Upper lobe of right lung (tissue), 1 donor: ENCODE measurements around the gene CEACAM18. TPM values are rescaled to one million over a fixed set of nuclear protein-coding genes. Genes with fewer than 3 reads are reported as not detected.

Experiments
- ATAC-seq: fragments of 200-7000 bp; cut with Tn5 transposase; one replicate; pipeline ENCODE4 v1.9.1; 2020; ENCODE audit warnings: mild to moderate bottlenecking, moderate library complexity
- DNase-seq: peaks from one replicate; pipeline ENCODE4 v3.0.0-alpha.2; 2020
- H3K27ac ChIP-seq: fragments of 200-600 bp; one replicate; pipeline ENCODE4 v1.8.0; 2022
- H3K27me3 ChIP-seq: fragments of 200-600 bp; one replicate; pipeline ENCODE4 v1.8.0; 2022; ENCODE audit warnings: mild to moderate bottlenecking
- H3K36me3 ChIP-seq: fragments of 200-600 bp; one replicate; pipeline ENCODE4 v1.8.0; 2022
- H3K4me1 ChIP-seq: fragments of 200-600 bp; one replicate; pipeline ENCODE4 v1.8.0; 2022
- H3K4me3 ChIP-seq: fragments of 200-600 bp; one replicate; pipeline ENCODE4 v1.8.0; 2022; ENCODE audit warnings: mild to moderate bottlenecking
- H3K9me3 ChIP-seq: fragments of 200-600 bp; one replicate; pipeline ENCODE4 v1.8.0; 2022
- intact Hi-C: fragments of 100-400 bp; cut with DNase I; formaldehyde crosslinking; loops from one replicate; pipeline ENCODE4 v1.11.0; 2022
- total RNA-seq: library from RNA; stranded (reverse); fragmentation: NEBNext Ultra II Directional; extraction: Animal tissue kit (Norgen Biotek cat#: 25700); gene quantifications from one replicate; pipeline ENCODE4 v1.2.1, GENCODE V29; 2021
- TF ChIP-seq, protein P1 (sequence below): fragments of 200-600 bp; IDR thresholded peaks from one replicate; pipeline ENCODE4 v1.8.0; 2022; ENCODE audit warnings: antibody characterized with exemption
- donor health status: DM: no; HTN: yes; CAD: no; lungs with severe emphysema.

CEACAM18 gene
- total RNA-seq, 1 donor from 2014 or later = not detected

DNA sequence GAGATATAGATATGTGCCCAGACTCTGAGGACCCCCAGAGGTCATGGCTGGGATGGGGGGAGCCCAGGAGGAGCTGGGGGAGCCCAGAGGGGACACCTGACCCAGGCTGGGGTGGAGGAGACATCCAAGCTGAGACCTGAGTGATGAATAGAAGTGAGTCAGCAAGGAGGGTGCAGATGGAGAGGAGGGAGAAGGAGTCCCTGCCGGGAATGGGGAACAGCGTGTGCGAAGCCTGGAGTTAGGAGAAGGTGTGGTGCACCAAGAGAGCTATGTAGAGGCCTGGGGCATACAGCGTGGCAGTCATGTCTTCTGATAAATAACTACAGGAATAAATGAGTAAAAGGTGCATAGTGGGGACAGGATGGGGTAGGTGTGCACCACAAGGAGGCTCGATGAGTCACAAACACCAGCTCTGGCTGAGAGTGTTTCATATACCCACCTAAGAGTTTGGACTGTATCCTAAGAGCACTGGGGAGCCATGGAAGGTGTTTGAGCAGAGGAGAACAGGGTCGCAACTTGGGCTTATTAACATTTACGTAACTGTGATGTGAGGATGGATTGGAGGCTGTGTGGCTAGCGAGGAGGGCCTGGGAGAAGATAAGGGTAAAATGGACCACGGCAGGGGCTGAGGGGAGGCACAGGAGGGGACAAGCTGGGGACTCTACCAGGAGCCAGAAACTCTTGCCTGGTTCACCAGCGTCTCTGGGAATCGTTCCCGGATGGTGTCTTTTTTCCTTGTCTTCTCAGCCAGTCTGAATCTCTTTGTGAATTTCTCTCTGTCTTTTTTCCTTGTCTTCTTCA is 1.4 kb downstream of the CEACAM18 start:
- TF ChIP-seq, protein P1, sequence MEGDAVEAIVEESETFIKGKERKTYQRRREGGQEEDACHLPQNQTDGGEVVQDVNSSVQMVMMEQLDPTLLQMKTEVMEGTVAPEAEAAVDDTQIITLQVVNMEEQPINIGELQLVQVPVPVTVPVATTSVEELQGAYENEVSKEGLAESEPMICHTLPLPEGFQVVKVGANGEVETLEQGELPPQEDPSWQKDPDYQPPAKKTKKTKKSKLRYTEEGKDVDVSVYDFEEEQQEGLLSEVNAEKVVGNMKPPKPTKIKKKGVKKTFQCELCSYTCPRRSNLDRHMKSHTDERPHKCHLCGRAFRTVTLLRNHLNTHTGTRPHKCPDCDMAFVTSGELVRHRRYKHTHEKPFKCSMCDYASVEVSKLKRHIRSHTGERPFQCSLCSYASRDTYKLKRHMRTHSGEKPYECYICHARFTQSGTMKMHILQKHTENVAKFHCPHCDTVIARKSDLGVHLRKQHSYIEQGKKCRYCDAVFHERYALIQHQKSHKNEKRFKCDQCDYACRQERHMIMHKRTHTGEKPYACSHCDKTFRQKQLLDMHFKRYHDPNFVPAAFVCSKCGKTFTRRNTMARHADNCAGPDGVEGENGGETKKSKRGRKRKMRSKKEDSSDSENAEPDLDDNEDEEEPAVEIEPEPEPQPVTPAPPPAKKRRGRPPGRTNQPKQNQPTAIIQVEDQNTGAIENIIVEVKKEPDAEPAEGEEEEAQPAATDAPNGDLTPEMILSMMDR = no peak
- Histone ChIP-seq H3K4me3 (no peak overlapping the region), H3K36me3 (no peaks in the 10 kb centered on the region), H3K27me3 (peaks cover 11% of the 10 kb centered on the region), H3K9me3 (no peaks in the 10 kb centered on the region), H3K4me1 (no peaks in the 10 kb centered on the region), H3K27ac (no peak overlapping the region)
- no peak for ATAC-seq
- intact Hi-C loops = no loop called here
- DNase-seq = no peak

DNA sequence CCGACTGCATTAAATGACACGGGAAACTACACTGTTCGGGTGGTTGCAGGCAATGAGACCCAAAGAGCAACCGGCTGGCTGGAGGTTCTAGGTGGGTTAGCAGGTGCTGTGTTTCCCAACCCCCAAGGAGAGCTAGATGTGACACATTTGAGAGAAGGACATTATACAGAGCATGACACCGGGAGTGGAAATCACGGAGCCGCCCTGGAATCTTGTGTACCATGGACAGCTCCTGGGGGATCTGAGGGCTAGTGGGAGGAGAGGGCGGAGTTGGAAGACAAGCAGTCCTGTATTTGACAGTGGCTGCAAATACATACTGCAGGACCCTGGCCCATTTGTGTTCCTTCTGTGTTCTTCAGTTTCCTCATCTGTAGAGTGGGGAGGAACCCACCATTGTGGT is 2.3 kb downstream of the CEACAM18 start:
- DNase-seq (no peak), ATAC-seq (no peak)
- no peaks in the 10 kb centered on the region for H3K9me3 ChIP-seq
- H3K36me3 ChIP-seq = no peaks in the 10 kb centered on the region
- TF ChIP-seq, protein P1 = no peak
- intact Hi-C loops = no loop called here
- no peaks in the 10 kb centered on the region for H3K4me1 ChIP-seq
- H3K4me3 ChIP-seq = no peak overlapping the region
- H3K27ac ChIP-seq = no peak overlapping the region
- peaks cover 7% of the 10 kb centered on the region for H3K27me3 ChIP-seq

DNA sequence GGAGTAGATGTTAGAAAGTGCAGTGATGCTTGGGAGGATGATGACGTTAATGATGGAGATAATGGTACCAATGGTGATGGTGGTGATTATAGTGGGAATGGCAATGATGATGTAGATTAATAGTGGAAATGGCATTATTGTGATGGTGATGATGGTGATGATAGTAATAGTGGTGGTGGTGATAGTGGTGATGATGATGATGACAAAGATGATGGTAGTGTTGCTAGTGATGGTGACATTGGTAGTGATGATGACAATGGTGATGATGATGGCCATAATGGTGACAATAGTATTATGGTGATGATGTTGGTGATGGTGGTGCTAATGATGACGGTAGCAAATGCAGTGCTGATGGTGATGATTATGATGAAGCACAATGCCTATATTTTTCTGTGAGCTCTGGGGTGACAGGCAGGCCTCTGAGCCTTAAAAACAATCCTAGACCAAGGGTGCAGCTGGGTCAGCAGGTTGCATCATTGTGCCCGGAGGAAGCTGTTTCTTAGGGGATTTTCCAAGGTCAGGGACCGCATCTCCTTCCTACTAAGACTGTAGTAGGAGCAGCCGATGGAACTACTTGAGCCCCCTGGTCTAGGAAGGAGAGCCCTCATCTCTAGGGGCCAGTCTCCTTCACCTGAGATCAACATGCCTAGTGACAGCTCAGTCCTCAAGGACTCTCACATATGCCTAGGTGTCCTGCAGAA is 7.8 kb downstream of the CEACAM18 start:
- intact Hi-C loops = no loop called here
- ATAC-seq = no peak
- Histone ChIP-seq H3K4me1 (no peaks in the 10 kb centered on the region), H3K9me3 (no peaks in the 10 kb centered on the region), H3K36me3 (no peaks in the 10 kb centered on the region), H3K27ac (no peak overlapping the region), H3K27me3 (peaks cover 4% of the 10 kb centered on the region), H3K4me3 (no peak overlapping the region)
- TF ChIP-seq, protein P1 = no peak
- DNase-seq = no peak

DNA sequence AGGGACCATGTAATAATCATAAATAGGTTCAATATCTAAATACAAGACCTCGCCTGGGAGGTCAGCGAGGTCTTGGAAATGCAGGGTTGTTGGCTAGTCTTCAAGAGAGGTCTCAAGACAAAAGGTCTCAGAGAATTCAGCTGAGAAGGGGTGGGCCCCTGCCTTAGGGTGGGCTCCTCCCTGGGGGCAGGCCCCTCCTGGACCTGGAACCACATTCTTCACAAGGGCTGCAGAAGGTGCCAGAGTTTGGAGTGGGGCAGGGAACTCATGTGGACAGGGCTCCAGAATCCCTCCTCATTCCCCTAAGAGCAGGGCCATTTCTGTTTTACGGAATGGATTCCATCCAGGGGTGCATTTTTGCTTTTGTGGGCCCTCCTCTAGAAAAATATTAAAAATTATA is 10.2 kb downstream of the CEACAM18 start:
- intact Hi-C loops = no loop called here
- Histone ChIP-seq H3K27me3 (peaks cover 4% of the 10 kb centered on the region), H3K4me1 (no peaks in the 10 kb centered on the region), H3K27ac (no peak overlapping the region), H3K36me3 (no peaks in the 10 kb centered on the region), H3K9me3 (no peaks in the 10 kb centered on the region), H3K4me3 (no peak overlapping the region)
- TF ChIP-seq, protein P1 = no peak
- no peak for DNase-seq
- no peak for ATAC-seq

DNA sequence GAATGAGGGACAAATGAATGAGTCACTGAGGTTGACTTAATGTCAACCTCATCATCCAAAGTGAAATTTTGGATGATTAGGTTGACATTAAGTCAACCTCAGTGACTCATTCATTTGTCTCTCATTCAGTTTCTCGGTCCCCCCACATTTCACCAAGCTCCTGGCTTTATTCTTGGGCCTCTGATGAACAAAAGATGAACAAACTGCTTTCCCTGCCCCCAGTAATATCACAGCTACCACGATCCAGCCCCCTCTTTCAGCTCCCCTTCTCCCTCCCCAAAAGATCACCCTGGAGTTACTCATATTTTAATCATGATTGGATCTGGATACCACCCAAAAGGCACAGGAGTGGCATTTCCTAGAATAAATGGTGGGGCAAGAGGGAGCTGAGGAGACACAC is 10.8 kb downstream of the CEACAM18 start:
- Histone ChIP-seq H3K27me3 (peaks cover 4% of the 10 kb centered on the region), H3K9me3 (no peaks in the 10 kb centered on the region), H3K36me3 (no peaks in the 10 kb centered on the region), H3K4me1 (no peaks in the 10 kb centered on the region), H3K27ac (no peak overlapping the region), H3K4me3 (no peak overlapping the region)
- ATAC-seq (no peak), DNase-seq (no peak)
- TF ChIP-seq, protein P1 = no peak
- intact Hi-C loops = no loop called here
